ENCODE measurements around the gene CD5L. TPM values are rescaled to one million over a fixed set of nuclear protein-coding genes. Genes with fewer than 3 reads are reported as not detected.

CD5L gene
- total and polyA plus RNA-seq, 9 of the 15 experiments (the other 6 are each of a cell fraction or from before 2014, with no cell fraction given), result not detected

DNA sequence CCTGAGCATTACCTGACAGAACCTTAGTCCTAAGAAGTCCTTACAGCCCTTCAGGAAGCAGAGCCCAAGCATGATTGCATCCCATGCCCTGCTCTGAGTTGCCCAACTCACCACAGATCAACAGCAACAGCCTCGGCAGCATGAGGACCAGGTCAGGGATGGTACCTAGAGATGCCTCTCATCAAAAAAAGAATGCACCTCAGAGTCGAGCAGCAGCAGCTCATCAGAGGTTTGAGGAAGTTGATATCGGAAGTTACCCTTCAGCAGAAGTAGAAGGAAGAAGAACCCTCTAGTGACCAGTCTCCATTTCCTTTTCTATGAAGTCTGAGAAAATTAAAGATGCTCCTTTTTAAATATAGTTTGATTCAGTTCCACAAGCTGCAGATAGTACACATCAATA lies 21.7 kb downstream of the CD5L start, which contains the start of gene FCRL1:
FCRL1 (minus strand) TSS at position 225 of the 400 bp plus-strand sequence; CDS start at position 142, 83 bp downstream.
- H3K4me1 ChIP-seq (replicated peaks in 1 of 2; ENCODE audit: control insufficient read depth in 2 of 2, insufficient read depth in 2 of 2, low read length in 2 of 2), result no peaks in the 10 kb centered on the region

DNA sequence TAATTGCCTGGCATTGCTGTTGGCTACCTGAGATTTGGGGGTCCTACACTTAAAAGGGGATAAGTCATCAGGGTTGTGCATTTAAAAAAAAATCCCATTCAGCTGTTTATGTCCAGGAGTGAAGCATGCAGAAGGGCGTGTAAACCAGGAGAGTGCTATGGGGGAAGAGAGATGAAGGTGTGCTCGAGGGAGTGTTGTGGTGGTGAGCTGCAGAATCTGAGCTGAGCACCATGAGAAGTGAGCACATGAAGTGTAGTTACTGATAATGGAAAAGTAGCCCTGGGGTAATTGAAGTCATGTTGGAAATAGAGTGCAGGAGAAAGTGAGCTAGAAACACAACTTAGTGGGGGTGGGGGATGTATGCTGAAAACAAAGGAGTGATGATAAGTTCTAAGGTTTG lies 22.4 kb downstream of the CD5L start:
- no peak overlapping the region for H2AFZ ChIP-seq (ENCODE audit: low read depth, low read length)
- no peaks in the 10 kb centered on the region for H3K79me2 ChIP-seq (ENCODE audit: control insufficient read depth, insufficient read depth, low read length)
- 4% methylated on average over 2 of the region's 2 CpGs for WGBS (ENCODE audit: insufficient coverage, low coverage, missing lambda C conversion rate)
- BruUV-seq (replicated peaks), result no TSS peak
- no peaks in the 10 kb centered on the region for H3K9me3 ChIP-seq (replicated peaks; ENCODE audit: control insufficient read depth, insufficient read depth, low read depth, low read length)
- no peak overlapping the region for H3K4me2 ChIP-seq (ENCODE audit: insufficient read depth, low read length)
- H3K27ac ChIP-seq (ENCODE audit: extremely low read depth, low read depth, low read length), result no peak overlapping the region
- no peak overlapping the region for H3K4me3 ChIP-seq
- in situ Hi-C loops (cut with MboI), result no loop called here
- no peaks in the 10 kb centered on the region for H3K4me1 ChIP-seq (replicated peaks in 1 of 2; ENCODE audit: control insufficient read depth in 2 of 2, insufficient read depth in 2 of 2, low read length in 2 of 2)
- H3K36me3 ChIP-seq (ENCODE audit: control insufficient read depth, insufficient read depth, low read length), result no peaks in the 10 kb centered on the region
- CTCF ChIA-PET (ENCODE audit: low intra/inter-chr PET ratio), result no interaction called here
- ATAC-seq (no peak), DNase-seq (ENCODE audit: extremely low read depth in 1 of 4, low spot score in 3 of 4) (no peak), FAIRE-seq (no peak)
- intact Hi-C loops (cut with micrococcal nuclease), result no loop called here
- POLR2A ChIA-PET, result no interaction called here
- H3K27me3 ChIP-seq (ENCODE audit: control insufficient read depth in 2 of 2, insufficient read depth in 2 of 2, low read length in 2 of 2), result no peaks in the 10 kb centered on the region
- no peaks in the 10 kb centered on the region for H4K20me1 ChIP-seq (replicated peaks; ENCODE audit: control insufficient read depth, insufficient read depth, low read length)
- H3K9ac ChIP-seq (ENCODE audit: insufficient read depth in 1 of 2, low read depth in 2 of 2, low read length in 2 of 2), result no peak overlapping the region
- H3K9me1 ChIP-seq (ENCODE audit: control insufficient read depth, insufficient read depth, low read length), result no peaks in the 10 kb centered on the region
- no peak for TF ChIP-seq NFYB (IDR thresholded peaks at IDR 0.05; ENCODE audit: extremely low read depth, insufficient read length)
- no peak for TF ChIP-seq HNRNPLL (IDR thresholded peaks at IDR 0.05; ENCODE audit: low read depth, low read length, poor library complexity, severe bottlenecking)
- TF ChIP-seq HNRNPL (IDR thresholded peaks at IDR 0.05; ENCODE audit: low read depth, low read length), result no peak
- TF ChIP-seq FOS (IDR thresholded peaks at IDR 0.05; ENCODE audit: extremely low read depth, insufficient read length), result no peak
- no peak for TF ChIP-seq CAMTA2 (CRISPR knock-in tag; conservative IDR thresholded peaks at IDR 0.05)
- TF ChIP-seq, protein P1, sequence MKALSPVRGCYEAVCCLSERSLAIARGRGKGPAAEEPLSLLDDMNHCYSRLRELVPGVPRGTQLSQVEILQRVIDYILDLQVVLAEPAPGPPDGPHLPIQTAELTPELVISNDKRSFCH (CRISPR knock-in tag; IDR thresholded peaks at IDR 0.05), result no peak
- TF ChIP-seq, protein P1 (tag; IDR thresholded peaks at IDR 0.05), result no peak
- no peak for TF ChIP-seq FOXJ2 (tag; IDR thresholded peaks at IDR 0.05)
- TF ChIP-seq, protein P2, sequence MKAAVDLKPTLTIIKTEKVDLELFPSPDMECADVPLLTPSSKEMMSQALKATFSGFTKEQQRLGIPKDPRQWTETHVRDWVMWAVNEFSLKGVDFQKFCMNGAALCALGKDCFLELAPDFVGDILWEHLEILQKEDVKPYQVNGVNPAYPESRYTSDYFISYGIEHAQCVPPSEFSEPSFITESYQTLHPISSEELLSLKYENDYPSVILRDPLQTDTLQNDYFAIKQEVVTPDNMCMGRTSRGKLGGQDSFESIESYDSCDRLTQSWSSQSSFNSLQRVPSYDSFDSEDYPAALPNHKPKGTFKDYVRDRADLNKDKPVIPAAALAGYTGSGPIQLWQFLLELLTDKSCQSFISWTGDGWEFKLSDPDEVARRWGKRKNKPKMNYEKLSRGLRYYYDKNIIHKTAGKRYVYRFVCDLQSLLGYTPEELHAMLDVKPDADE (conservative IDR thresholded peaks at IDR 0.05; ENCODE audit: control insufficient read depth, low read depth, low read length), result no peak
- no peak for TF ChIP-seq ZNF76 (CRISPR knock-in tag; IDR thresholded peaks at IDR 0.05; ENCODE audit: borderline replicate concordance)
- TF ChIP-seq, protein P3, sequence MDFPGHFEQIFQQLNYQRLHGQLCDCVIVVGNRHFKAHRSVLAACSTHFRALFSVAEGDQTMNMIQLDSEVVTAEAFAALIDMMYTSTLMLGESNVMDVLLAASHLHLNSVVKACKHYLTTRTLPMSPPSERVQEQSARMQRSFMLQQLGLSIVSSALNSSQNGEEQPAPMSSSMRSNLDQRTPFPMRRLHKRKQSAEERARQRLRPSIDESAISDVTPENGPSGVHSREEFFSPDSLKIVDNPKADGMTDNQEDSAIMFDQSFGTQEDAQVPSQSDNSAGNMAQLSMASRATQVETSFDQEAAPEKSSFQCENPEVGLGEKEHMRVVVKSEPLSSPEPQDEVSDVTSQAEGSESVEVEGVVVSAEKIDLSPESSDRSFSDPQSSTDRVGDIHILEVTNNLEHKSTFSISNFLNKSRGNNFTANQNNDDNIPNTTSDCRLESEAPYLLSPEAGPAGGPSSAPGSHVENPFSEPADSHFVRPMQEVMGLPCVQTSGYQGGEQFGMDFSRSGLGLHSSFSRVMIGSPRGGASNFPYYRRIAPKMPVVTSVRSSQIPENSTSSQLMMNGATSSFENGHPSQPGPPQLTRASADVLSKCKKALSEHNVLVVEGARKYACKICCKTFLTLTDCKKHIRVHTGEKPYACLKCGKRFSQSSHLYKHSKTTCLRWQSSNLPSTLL (IDR thresholded peaks at IDR 0.05), result no peak
- TF ChIP-seq CEBPG (CRISPR knock-in tag; IDR thresholded peaks at IDR 0.05), result no peak
- TF ChIP-seq CEBPG (tag; conservative IDR thresholded peaks at IDR 0.05 in 1 of 2, IDR thresholded peaks at IDR 0.05 in 1 of 2), result no peak

More for the DNA sequence above, 21.7 kb downstream of the CD5L start, which contains the start of gene FCRL1:
- H2AFZ ChIP-seq (ENCODE audit: low read depth, low read length), result no peak within 1 kb of the TSS
- no peaks in the 10 kb centered on the region for H3K79me2 ChIP-seq (ENCODE audit: control insufficient read depth, insufficient read depth, low read length)
- no peak within 1 kb of the TSS for H3K4me3 ChIP-seq
- no peak within 1 kb of the TSS for H3K27ac ChIP-seq (ENCODE audit: extremely low read depth, low read depth, low read length)
- no peaks in the 10 kb centered on the region for H3K9me3 ChIP-seq (replicated peaks; ENCODE audit: control insufficient read depth, insufficient read depth, low read depth, low read length)
- ATAC-seq (no peak), FAIRE-seq (no peak), DNase-seq (ENCODE audit: extremely low read depth in 1 of 4, low spot score in 3 of 4) (no peak)
- H3K9ac ChIP-seq (ENCODE audit: insufficient read depth in 1 of 2, low read depth in 2 of 2, low read length in 2 of 2), result no peak within 1 kb of the TSS
- 0% methylated on average over 3 of the region's 3 CpGs for WGBS (ENCODE audit: insufficient coverage, low coverage, missing lambda C conversion rate)
- intact Hi-C loops (cut with micrococcal nuclease) (no loop called here), in situ Hi-C loops (cut with MboI) (no loop called here)
- no TSS peak for BruUV-seq (replicated peaks)
- H3K4me2 ChIP-seq (ENCODE audit: insufficient read depth, low read length), result no peak within 1 kb of the TSS
- H4K20me1 ChIP-seq (replicated peaks; ENCODE audit: control insufficient read depth, insufficient read depth, low read length), result no peaks in the 10 kb centered on the region
- H3K9me1 ChIP-seq (ENCODE audit: control insufficient read depth, insufficient read depth, low read length), result no peaks in the 10 kb centered on the region
- POLR2A ChIA-PET, result no interaction called here
- no peaks in the 10 kb centered on the region for H3K36me3 ChIP-seq (ENCODE audit: control insufficient read depth, insufficient read depth, low read length)
- CTCF ChIA-PET (ENCODE audit: low intra/inter-chr PET ratio), result no interaction called here
- no peaks in the 10 kb centered on the region for H3K27me3 ChIP-seq (ENCODE audit: control insufficient read depth in 2 of 2, insufficient read depth in 2 of 2, low read length in 2 of 2)
- TF ChIP-seq ZBTB8A (IDR thresholded peaks at IDR 0.05; ENCODE audit: partially characterized antibody), result no peak

Measured in K562 (cell line).